GM12864 (cell line): ENCODE data around the gene WNT9A.
A peak's percentile ranks its signal among the peaks of the same experiment; 100 is the strongest.
"Not testable (repeated sequence)": the region's sequence is repeated elsewhere in the genome, so short reads cannot be mapped to it uniquely, and the experiment has no call there.

Source experiments
- DNase-seq: peaks from one replicate; pipeline ENCODE4 v3.0.0-alpha.2; 2011; ENCODE audit warnings: low read depth
- H3K4me3 ChIP-seq: 2 replicates; pipeline ENCODE4 v1.5.1; 2011; ENCODE audit warnings: mild to moderate bottlenecking, low read depth, low read length, control low read depth
- CTCF ChIP-seq: IDR thresholded peaks from 2 replicates; pipeline ENCODE4 v1.5.1; 2011; ENCODE audit warnings: low read depth, mild to moderate bottlenecking, moderate library complexity, low read length, control low read depth, inconsistent platforms; ENCODE audit errors: missing control alignments

Gene WNT9A

GRCh38 chr1:227947676-227948492 lies at the start of gene WNT9A:
WNT9A (minus strand) TSS chr1:227947932; CDS start chr1:227947887, 45 bp downstream.
- TF ChIP-seq CTCF = no peak
- no peak for DNase-seq
- H3K4me3 ChIP-seq = peak within 1 kb of the TSS; percentile 6; the same call in 1 of the 2 replicates

GRCh38 chr1:227996187-227996950 lies 48.6 kb upstream of the WNT9A start:
- H3K4me3 ChIP-seq = no peak overlapping the region
- TF ChIP-seq CTCF = no peak
- no peak for DNase-seq

- no peak for TF ChIP-seq CTCF
- no peak overlapping the region for H3K4me3 ChIP-seq
- no peak for DNase-seq
Measured at GRCh38 chr1:227994632-227995300, 47.0 kb upstream of the WNT9A start.

GRCh38 chr1:227987181-227987580 lies 39.4 kb upstream of the WNT9A start:
- no peak for TF ChIP-seq CTCF
- H3K4me3 ChIP-seq = no peak overlapping the region
- no peak for DNase-seq

GRCh38 chr1:227975583-227976283 lies 28.0 kb upstream of the WNT9A start:
- not testable (repeated sequence) for DNase-seq, H3K4me3 ChIP-seq

- H3K4me3 ChIP-seq, DNase-seq: not testable (repeated sequence)
Measured at GRCh38 chr1:227973724-227974288, 26.1 kb upstream of the WNT9A start.

- not testable (repeated sequence) for H3K4me3 ChIP-seq, DNase-seq
Measured at GRCh38 chr1:227972843-227973374, 25.2 kb upstream of the WNT9A start.

GRCh38 chr1:227972283-227972679 lies 24.5 kb upstream of the WNT9A start:
- H3K4me3 ChIP-seq, DNase-seq: not testable (repeated sequence)

GRCh38 chr1:227971643-227972282 lies 24.0 kb upstream of the WNT9A start:
- H3K4me3 ChIP-seq, DNase-seq: not testable (repeated sequence)

GRCh38 chr1:227971216-227971615 lies 23.5 kb upstream of the WNT9A start:
- not testable (repeated sequence) for H3K4me3 ChIP-seq, DNase-seq

- DNase-seq, H3K4me3 ChIP-seq: not testable (repeated sequence)
Measured at GRCh38 chr1:227970076-227970995, 22.6 kb upstream of the WNT9A start.
